Measurements from ENCODE around the gene NUDT6. TPM values are rescaled to one million over a fixed set of nuclear protein-coding genes. Genes with fewer than 3 reads are reported as not detected.
"Not testable (repeated sequence)": the region's sequence is repeated elsewhere in the genome, so short reads cannot be mapped to it uniquely, and the experiment has no call there.

NUDT6 gene
- total RNA-seq, 1 experiment from 2014 or later: 6.7 TPM

GRCh38 chr4:122873821-122874593 is 48.4 kb downstream of the NUDT6 start:
- CTCF ChIA-PET: interaction anchor here (0.5 to 3.4 kb wide), 7 partner anchors 11 to 58 kb away, joined by 3 to 10 read pairs (median 5); no protein-coding TSS in a partner anchor
- Mint-ChIP-seq H3K36me3 (ENCODE audit: insufficient read depth, unreplicated experiment) (peaks cover 23% of the 10 kb centered on the region), H3K27ac (ENCODE audit: low read depth, unreplicated experiment) (peak overlapping the region; percentile 82), H3K4me3 (ENCODE audit: unreplicated experiment) (no peak overlapping the region), H3K27me3 (ENCODE audit: insufficient read depth, unreplicated experiment) (no peaks in the 10 kb centered on the region), H3K9me3 (ENCODE audit: unreplicated experiment) (peaks cover 19% of the 10 kb centered on the region), H3K4me1 (ENCODE audit: insufficient read depth, unreplicated experiment) (peaks cover 47% of the 10 kb centered on the region)
- DNase-seq (ENCODE audit: unreplicated experiment): peak; percentile 73
- intact Hi-C loops (cut with micrococcal nuclease): loop anchor here (2.0 kb wide), 1 partner anchor 43 kb away; no protein-coding TSS in a partner anchor
- POLR2A ChIA-PET: interaction anchor here (0.6 to 5.0 kb wide), 14 partner anchors 10 to 141 kb away, joined by 3 to 21 read pairs (median 4); partner anchors contain the start of gene BBS12
- TSS peak; percentile 53 for BruUV-seq (replicated peaks)
- TF ChIP-seq CTCF (IDR thresholded peaks at IDR 0.05; ENCODE audit: unreplicated experiment): no peak

GRCh38 chr4:122873146-122873545 is 49.3 kb downstream of the NUDT6 start:
- H3K27ac Mint-ChIP-seq (ENCODE audit: low read depth, unreplicated experiment): peak overlapping the region; percentile 82
- peaks cover 19% of the 10 kb centered on the region for H3K9me3 Mint-ChIP-seq (ENCODE audit: unreplicated experiment)
- H3K36me3 Mint-ChIP-seq (ENCODE audit: insufficient read depth, unreplicated experiment): peaks cover 18% of the 10 kb centered on the region
- H3K4me1 Mint-ChIP-seq (ENCODE audit: insufficient read depth, unreplicated experiment): peaks cover 40% of the 10 kb centered on the region
- CTCF ChIA-PET: interaction anchor here (0.7 to 3.4 kb wide), 4 partner anchors 18 to 51 kb away, joined by 3 to 10 read pairs (median 7); no protein-coding TSS in a partner anchor
- TF ChIP-seq CTCF (IDR thresholded peaks at IDR 0.05; ENCODE audit: unreplicated experiment): no peak
- intact Hi-C loops (cut with micrococcal nuclease): no loop called here
- no peak overlapping the region for H3K4me3 Mint-ChIP-seq (ENCODE audit: unreplicated experiment)
- POLR2A ChIA-PET: interaction anchor here (0.6 to 5.0 kb wide), 6 partner anchors 11 to 95 kb away, joined by 3 to 21 read pairs (median 5); no protein-coding TSS in a partner anchor
- H3K27me3 Mint-ChIP-seq (ENCODE audit: insufficient read depth, unreplicated experiment): no peaks in the 10 kb centered on the region
- DNase-seq (ENCODE audit: unreplicated experiment): no peak
- BruUV-seq (replicated peaks): no TSS peak

- H3K27ac Mint-ChIP-seq (ENCODE audit: low read depth, unreplicated experiment); H3K4me3 Mint-ChIP-seq (ENCODE audit: unreplicated experiment); DNase-seq (ENCODE audit: unreplicated experiment); BruUV-seq (replicated peaks); H3K27me3 Mint-ChIP-seq (ENCODE audit: insufficient read depth, unreplicated experiment); intact Hi-C loops (cut with micrococcal nuclease); H3K36me3 Mint-ChIP-seq (ENCODE audit: insufficient read depth, unreplicated experiment): not testable (repeated sequence)
- H3K4me1 Mint-ChIP-seq (ENCODE audit: insufficient read depth, unreplicated experiment): peaks cover 44% of the 10 kb centered on the region
- peaks cover 19% of the 10 kb centered on the region for H3K9me3 Mint-ChIP-seq (ENCODE audit: unreplicated experiment)
- POLR2A ChIA-PET: interaction anchor here (1.0 to 1.1 kb wide), 3 partner anchors 12 to 135 kb away, joined by 3 to 4 read pairs (median 3); no protein-coding TSS in a partner anchor
- CTCF ChIA-PET: interaction anchor here (0.6 kb wide), 1 partner anchor 99 kb away, joined by 3 read pairs; no protein-coding TSS in a partner anchor
Observed at GRCh38 chr4:122868235-122868634, 54.2 kb downstream of the NUDT6 start.

- DNase-seq (ENCODE audit: unreplicated experiment): peak; percentile 13
- peaks cover 2% of the 10 kb centered on the region for H3K9me3 Mint-ChIP-seq (ENCODE audit: unreplicated experiment)
- no peaks in the 10 kb centered on the region for H3K36me3 Mint-ChIP-seq (ENCODE audit: insufficient read depth, unreplicated experiment)
- H3K27ac Mint-ChIP-seq (ENCODE audit: low read depth, unreplicated experiment): no peak overlapping the region
- CTCF ChIA-PET: no interaction called here
- no peak overlapping the region for H3K4me3 Mint-ChIP-seq (ENCODE audit: unreplicated experiment)
- TF ChIP-seq CTCF (IDR thresholded peaks at IDR 0.05; ENCODE audit: unreplicated experiment): no peak
- intact Hi-C loops (cut with micrococcal nuclease): no loop called here
- no TSS peak for BruUV-seq (replicated peaks)
- POLR2A ChIA-PET: interaction anchor here (2.6 kb wide), 1 partner anchor 11 kb away, joined by 7 read pairs; no protein-coding TSS in a partner anchor
- peaks cover 40% of the 10 kb centered on the region for H3K4me1 Mint-ChIP-seq (ENCODE audit: insufficient read depth, unreplicated experiment)
- no peaks in the 10 kb centered on the region for H3K27me3 Mint-ChIP-seq (ENCODE audit: insufficient read depth, unreplicated experiment)
Observed at GRCh38 chr4:122865425-122865824, 57.0 kb downstream of the NUDT6 start.

Measured in MCF 10A (cell line).